OCI-LY3 (cell line): ENCODE results near the gene PNCK.

ENCODE experiments used
- CTCF ChIP-seq: fragments of 200-600, 300-600 bp; sonication (generic); IDR thresholded peaks from 2 replicates; pipeline ENCODE4 v1.5.1; 2014; ENCODE audit warnings: antibody characterized with exemption, low read length, low read depth
- EZH2phosphoT487 ChIP-seq: fragments of 200-600 bp; shearing (Covaris generic); IDR thresholded peaks from 2 replicates; pipeline ENCODE4 v1.6.1; 2018; ENCODE audit warnings: antibody characterized with exemption, mixed run types, low read depth

- TF ChIP-seq CTCF (no peak), EZH2phosphoT487 (no peak)
Observed at GRCh38 chrX:153624196-153625091, 49.2 kb downstream of the PNCK start.
